IMR-90 (cell line): ENCODE results near the gene UQCRFS1. TPM values are rescaled to one million over a fixed set of nuclear protein-coding genes. Genes with fewer than 3 reads are reported as not detected.
"Not testable (repeated sequence)": the region's sequence is repeated elsewhere in the genome, so short reads cannot be mapped to it uniquely, and the experiment has no call there.

Experiments
- ATAC-seq: fragments of 200-7000 bp; cut with Tn5 transposase; 2 replicates; pipeline ENCODE4 v1.9.1; 2020; ENCODE audit warnings: low read depth, mild to moderate bottlenecking, moderate library complexity
- BruUV-seq: library from RNA; stranded (reverse); fragments of 400-500 nt; replicated peaks from 2 replicates; lab custom pipeline; 2021; lab: Mats Ljungman, UMichigan
- CTCF ChIA-PET: fragments of 300-600 bp; formaldehyde crosslinking; extraction: SDS; loops from one replicate; lab custom pipeline; 2021; ENCODE audit warnings: antibody characterized with exemption; lab: Yijun Ruan, JAX
- POLR2A ChIA-PET: fragments of 300-600 bp; sonication (Branson Sonifier 250); formaldehyde crosslinking; loops from one replicate; lab custom pipeline; 2022; ENCODE audit warnings: antibody characterized with exemption; ENCODE audit not compliant: unreplicated experiment; lab: Charles Lee
- DNase-seq: peaks from one replicate; pipeline ENCODE4 v3.0.0; 2013
- H2AFZ ChIP-seq: replicated peaks from 2 replicates; pipeline ENCODE3; 2013; ENCODE audit warnings: low read length, mild to moderate bottlenecking; ENCODE audit not compliant: poor library complexity
- H2AK5ac ChIP-seq: 2 replicates; pipeline ENCODE4 v1.6.1; 2013; ENCODE audit warnings: low read depth, low read length, inconsistent platforms
- H2AK9ac ChIP-seq: replicated peaks from 2 replicates; pipeline ENCODE3; 2013; ENCODE audit warnings: mild to moderate bottlenecking, low read depth, low read length, moderate library complexity; ENCODE audit not compliant: poor library complexity
- H2BK120ac ChIP-seq: 2 replicates; pipeline ENCODE4 v1.6.1; 2013; ENCODE audit warnings: low read depth, low read length, inconsistent platforms
- H2BK15ac ChIP-seq: 3 replicates; pipeline ENCODE4 v1.6.1; 2013; ENCODE audit warnings: low read depth, low read length, inconsistent platforms
- H2BK20ac ChIP-seq: 2 replicates; pipeline ENCODE4 v1.6.1; 2013; ENCODE audit warnings: low read depth, mild to moderate bottlenecking, inconsistent platforms, low read length, moderate library complexity
- H2BK5ac ChIP-seq: 2 replicates; pipeline ENCODE4 v1.6.1; 2013; ENCODE audit warnings: mild to moderate bottlenecking, low read depth, low read length, inconsistent platforms; ENCODE audit not compliant: poor library complexity, severe bottlenecking
- H3K14ac ChIP-seq: replicated peaks from 2 replicates; pipeline ENCODE4 v1.6.1; 2013; ENCODE audit warnings: low read depth, low read length, inconsistent platforms
- H3K18ac ChIP-seq: 2 replicates; pipeline ENCODE4 v1.6.1; 2013; ENCODE audit warnings: low read depth, low read length, control low read depth
- H3K23ac ChIP-seq: 2 replicates; pipeline ENCODE4 v1.6.1; 2013; ENCODE audit warnings: low read depth, low read length, inconsistent platforms
- H3K27ac ChIP-seq: 2 replicates; pipeline ENCODE4 v1.5.1; 2013; ENCODE audit warnings: mild to moderate bottlenecking, control low read depth, low read length; ENCODE audit not compliant: insufficient read depth
- H3K27me3 ChIP-seq: 2 replicates; pipeline ENCODE4 v1.6.1; 2013; ENCODE audit warnings: low read length; ENCODE audit not compliant: control insufficient read depth, insufficient read depth
- H3K36me3 ChIP-seq: 2 replicates; pipeline ENCODE4 v1.6.1; 2013; ENCODE audit warnings: low read length, mixed read lengths; ENCODE audit not compliant: control insufficient read depth, insufficient read depth
- H3K4ac ChIP-seq: 2 replicates; pipeline ENCODE4 v1.6.1; 2013; ENCODE audit warnings: low read depth, low read length, inconsistent platforms
- H3K4me1 ChIP-seq: 2 replicates; pipeline ENCODE4 v1.6.1; 2013; ENCODE audit warnings: low read length, mixed read lengths; ENCODE audit not compliant: control insufficient read depth, insufficient read depth
- H3K4me2 ChIP-seq: 2 replicates; pipeline ENCODE4 v1.6.1; 2013; ENCODE audit warnings: low read depth, mild to moderate bottlenecking, control low read depth, low read length, moderate library complexity
- H3K4me3 ChIP-seq: 2 replicates; pipeline ENCODE4 v1.5.1; 2013; ENCODE audit warnings: low read depth, mild to moderate bottlenecking, control low read depth, low read length, moderate library complexity; ENCODE audit not compliant: insufficient read depth
- H3K56ac ChIP-seq: 2 replicates; pipeline ENCODE4 v1.6.1; 2013; ENCODE audit warnings: low read length, inconsistent platforms; ENCODE audit not compliant: insufficient read depth; ENCODE audit errors: extremely low read depth
- H3K79me1 ChIP-seq, 2 experiments: 2 replicates each; pipeline ENCODE4 v1.6.1; 2013; ENCODE audit warnings: low read length in 2 of 2, inconsistent platforms in 1 of 2, low read depth in 1 of 2
- H3K9ac ChIP-seq: 2 replicates; pipeline ENCODE4 v1.6.1; 2013; ENCODE audit warnings: low read depth, low read length, control low read depth
- H3K9me1 ChIP-seq: 2 replicates; pipeline ENCODE4 v1.6.1; 2013; ENCODE audit warnings: low read length, inconsistent platforms; ENCODE audit not compliant: insufficient read depth
- H3K9me3 ChIP-seq: 2 replicates; pipeline ENCODE4 v1.6.1; 2013; ENCODE audit warnings: low read length; ENCODE audit not compliant: control insufficient read depth, insufficient read depth
- H4K20me1 ChIP-seq: 2 replicates; pipeline ENCODE4 v1.6.1; 2013; ENCODE audit warnings: low read length, inconsistent platforms; ENCODE audit not compliant: insufficient read depth
- H4K5ac ChIP-seq: 2 replicates; pipeline ENCODE4 v1.6.1; 2013; ENCODE audit warnings: mild to moderate bottlenecking, low read depth, low read length, control low read depth
- H4K8ac ChIP-seq, 2 experiments: 2 replicates each; pipeline ENCODE4 v1.6.1; 2013; ENCODE audit warnings: low read depth in 2 of 2, low read length in 2 of 2, control low read depth in 1 of 2, inconsistent platforms in 1 of 2
- H4K91ac ChIP-seq: 2 replicates; pipeline ENCODE4 v1.6.1; 2013; ENCODE audit warnings: low read depth, low read length, inconsistent platforms; ENCODE audit not compliant: insufficient read depth
- WGBS, 2 experiments: methylation state at CpG; one replicate each; pipeline versions ENCODE4 v1.1.5 to v1.1.7; 2013; ENCODE audit warnings: missing lambda C conversion rate in 2 of 2; ENCODE audit not compliant: insufficient read length in 1 of 2; ENCODE audit errors: extremely low coverage in 2 of 2; 5-methylcytosine and 5-hydroxymethylcytosine counted together
- dilution Hi-C: fragments of 300-500 bp; cut with HindIII; formaldehyde crosslinking; loops from one replicate; pipeline ENCODE4 v1.14.3; 2018; ENCODE audit warnings: low sequenced_read_pairs; ENCODE audit not compliant: unreplicated experiment
- in situ Hi-C: fragments of 300-500 bp; cut with MboI; formaldehyde crosslinking; loops from 3 replicates; pipeline ENCODE4 v1.14.3; 2019; ENCODE audit warnings: low sequenced_read_pairs, inconsistent platforms, mixed read lengths
- intact Hi-C: fragments of 100-400 bp; cut with micrococcal nuclease; formaldehyde crosslinking; loops from 2 replicates; pipeline ENCODE4 v1.10.0; 2022
- polyA plus RNA-seq, 3 experiments: library from polyadenylated mRNA; depleted of rRNA; stranded (reverse); fragments of >200 nt; gene quantifications; 2 replicates each; pipeline ENCODE4 v1.2.3, GENCODE V29; 2012; ENCODE audit warnings: low replicate concordance in 1 of 3
- total RNA-seq: library from RNA; depleted of rRNA; stranded (reverse); fragments of >200 nt; gene quantifications from 2 replicates; pipeline ENCODE4 v1.2.3, GENCODE V29; 2012

UQCRFS1 gene
- total and polyA plus RNA-seq, 2 of the 4 experiments (the other 2 are of a cell fraction): 37.1 to 43.8 TPM

DNA sequence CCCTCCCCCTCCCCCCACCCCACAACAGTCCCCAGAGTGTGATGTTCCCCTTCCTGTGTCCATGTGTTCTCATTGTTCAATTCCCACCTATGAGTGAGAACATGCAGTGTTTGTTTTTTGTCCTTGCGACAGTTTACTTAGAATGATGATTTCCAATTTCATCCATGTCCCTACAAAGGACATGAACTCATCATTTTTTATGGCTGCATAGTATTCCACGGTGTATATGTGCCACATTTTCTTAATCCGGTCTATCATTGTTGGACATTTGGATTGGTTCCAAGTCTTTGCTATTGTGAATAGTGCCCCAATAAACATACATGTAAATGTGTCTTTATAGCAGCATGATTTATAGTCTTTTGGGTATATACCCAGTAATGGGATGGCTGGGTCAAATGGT lies 2.4 kb downstream of the UQCRFS1 start:
- CTCF ChIA-PET, H2BK5ac ChIP-seq, BruUV-seq, H2AFZ ChIP-seq, H3K18ac ChIP-seq, H4K8ac ChIP-seq, POLR2A ChIA-PET, H3K9ac ChIP-seq, H3K27ac ChIP-seq, H3K9me1 ChIP-seq, in situ Hi-C loops, H3K56ac ChIP-seq, ATAC-seq, H3K23ac ChIP-seq, H3K4me3 ChIP-seq, dilution Hi-C loops, H4K5ac ChIP-seq, H3K4ac ChIP-seq, H3K14ac ChIP-seq, H3K4me1 ChIP-seq, H2BK15ac ChIP-seq, DNase-seq, H3K36me3 ChIP-seq, H2AK5ac ChIP-seq, H3K27me3 ChIP-seq, H2BK120ac ChIP-seq, H3K4me2 ChIP-seq, H2AK9ac ChIP-seq, H2BK20ac ChIP-seq, H4K91ac ChIP-seq, H3K9me3 ChIP-seq: not testable (repeated sequence)
- peaks cover 26% of the 10 kb centered on the region for H4K20me1 ChIP-seq
- WGBS, 2 experiments: no CpG with 5 or more reads among the region's 3 CpGs
- intact Hi-C loops: loop anchor here (5.0 kb wide), 1 partner anchor 397 kb away; the partner anchor contains the start of gene POP4
- peaks cover 10 to 17% of the 10 kb centered on the region in 2 experiments; a peak in 3 of 4 replicates for H3K79me1 ChIP-seq

DNA sequence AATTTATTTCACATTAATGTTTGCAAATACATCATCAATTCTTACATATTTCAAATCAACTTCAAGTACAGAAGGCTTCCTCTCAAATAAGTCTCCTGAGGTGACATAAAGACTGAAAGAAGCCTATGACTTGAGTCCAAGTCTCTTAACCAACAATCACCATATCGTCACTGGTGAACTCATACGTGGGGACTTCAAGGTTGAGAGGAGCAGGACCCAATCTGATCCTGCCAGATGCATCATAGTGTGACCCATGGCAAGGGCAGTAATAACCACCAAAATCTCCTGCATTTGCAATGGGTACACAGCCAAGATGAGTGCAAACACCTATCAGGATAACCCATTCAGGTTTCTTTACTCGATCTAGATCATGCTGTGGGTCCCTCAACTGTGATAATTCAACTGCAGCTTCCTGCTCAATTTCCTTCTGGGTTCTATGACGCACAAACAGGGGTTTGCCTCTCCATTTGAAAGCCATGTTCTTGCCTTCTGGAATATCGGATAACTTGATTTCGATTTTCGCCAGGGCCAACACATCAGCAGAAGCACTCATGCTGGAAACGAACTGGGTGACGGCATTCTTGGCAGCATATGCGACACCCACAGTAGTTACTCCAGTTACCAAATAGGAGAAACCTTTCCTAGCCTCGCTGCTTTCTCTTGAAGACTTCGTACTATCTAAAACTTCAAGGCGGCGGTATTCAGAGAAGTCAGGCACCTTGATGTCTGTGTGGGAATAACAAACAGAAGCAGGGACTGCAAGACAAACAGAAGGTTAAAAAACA lies 5.4 kb downstream of the UQCRFS1 start:
- H2BK5ac ChIP-seq, CTCF ChIA-PET, H2BK20ac ChIP-seq, H3K4me1 ChIP-seq, H2BK120ac ChIP-seq, H4K8ac ChIP-seq, DNase-seq, H3K27me3 ChIP-seq, intact Hi-C loops, POLR2A ChIA-PET, in situ Hi-C loops, H3K9me3 ChIP-seq, H2BK15ac ChIP-seq, H3K4me3 ChIP-seq, H4K91ac ChIP-seq, H3K23ac ChIP-seq, H3K56ac ChIP-seq, H3K9ac ChIP-seq, H2AK5ac ChIP-seq, H3K27ac ChIP-seq, H2AFZ ChIP-seq, ATAC-seq, H3K14ac ChIP-seq, H4K5ac ChIP-seq, H3K4me2 ChIP-seq, dilution Hi-C loops, H3K36me3 ChIP-seq, H3K4ac ChIP-seq, H3K18ac ChIP-seq, H2AK9ac ChIP-seq, H3K9me1 ChIP-seq: not testable (repeated sequence)
- Histone ChIP-seq H3K79me1 (peaks cover 10 to 17% of the 10 kb centered on the region in 2 experiments; a peak in 3 of 4 replicates), H4K20me1 (peaks cover 26% of the 10 kb centered on the region)
- WGBS, 2 experiments: no CpG with 5 or more reads among the region's 14 CpGs
- TSS peak; percentile 28 for BruUV-seq
